SJCRH30 (cell line): Measurements from ENCODE around the gene ODC1. TPM values are rescaled to one million over a fixed set of nuclear protein-coding genes. Genes with fewer than 3 reads are reported as not detected.

Source experiments
- DNase-seq, 2 experiments: peaks; one replicate each; pipeline ENCODE4 v3.0.0-alpha.2; 2015 to 2020
- H3K27ac ChIP-seq: fragments of 250-450 bp; sonication (Bioruptor Pico); 2 replicates; pipeline ENCODE4 v1.5.1; 2020; ENCODE audit warnings: mild to moderate bottlenecking, moderate library complexity
- H3K27me3 ChIP-seq: fragments of 250-450 bp; sonication (Bioruptor Pico); 2 replicates; pipeline ENCODE4 v1.5.1; 2020; ENCODE audit warnings: mild to moderate bottlenecking, moderate library complexity
- H3K36me3 ChIP-seq: fragments of 250-450 bp; sonication (Bioruptor Pico); 2 replicates; pipeline ENCODE4 v1.5.1; 2020; ENCODE audit warnings: mild to moderate bottlenecking, moderate library complexity
- H3K4me1 ChIP-seq: fragments of 250-450 bp; sonication (Bioruptor Pico); 2 replicates; pipeline ENCODE4 v1.5.1; 2020; ENCODE audit warnings: mild to moderate bottlenecking, moderate library complexity
- H3K4me3 ChIP-seq: fragments of 250-450 bp; sonication (Bioruptor Pico); 2 replicates; pipeline ENCODE4 v1.5.1; 2020; ENCODE audit warnings: mild to moderate bottlenecking, moderate library complexity
- H3K9me3 ChIP-seq: fragments of 250-450 bp; sonication (Bioruptor Pico); replicated peaks from 2 replicates; pipeline ENCODE4 v1.5.1; 2020; ENCODE audit warnings: mild to moderate bottlenecking, moderate library complexity
- total RNA-seq: library from RNA; depleted of rRNA; stranded (reverse); fragments of >200 nt; shearing (Covaris generic); gene quantifications from 2 replicates; pipeline ENCODE4 v1.2.3, GENCODE V29; 2014

ODC1 gene
- total RNA-seq, 1 experiment from 2014 or later: 380 TPM

DNA sequence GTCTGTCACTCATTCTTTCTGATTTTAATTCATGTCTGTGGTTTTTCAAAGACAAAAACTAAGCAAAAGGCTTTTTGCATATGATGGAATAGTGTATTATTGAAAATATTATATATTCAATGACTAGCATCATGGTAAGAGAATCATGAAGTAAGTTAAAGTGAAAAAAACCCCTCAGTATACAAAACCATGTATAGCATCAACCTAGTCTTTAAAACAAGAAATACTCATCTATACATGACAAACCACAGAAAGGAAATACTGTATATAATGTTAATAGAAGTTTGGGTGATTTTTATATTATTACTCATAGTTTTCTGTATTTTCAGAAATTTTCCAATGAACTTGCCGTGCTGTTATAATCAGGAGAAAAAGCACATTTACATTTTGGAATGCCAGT is 38.0 kb upstream of the ODC1 start:
- Histone ChIP-seq H3K27me3 (no peaks in the 10 kb centered on the region), H3K4me1 (peaks cover 7% of the 10 kb centered on the region), H3K4me3 (no peak overlapping the region), H3K27ac (no peak overlapping the region), H3K9me3 (no peaks in the 10 kb centered on the region), H3K36me3 (no peaks in the 10 kb centered on the region)
- DNase-seq: no peak

DNA sequence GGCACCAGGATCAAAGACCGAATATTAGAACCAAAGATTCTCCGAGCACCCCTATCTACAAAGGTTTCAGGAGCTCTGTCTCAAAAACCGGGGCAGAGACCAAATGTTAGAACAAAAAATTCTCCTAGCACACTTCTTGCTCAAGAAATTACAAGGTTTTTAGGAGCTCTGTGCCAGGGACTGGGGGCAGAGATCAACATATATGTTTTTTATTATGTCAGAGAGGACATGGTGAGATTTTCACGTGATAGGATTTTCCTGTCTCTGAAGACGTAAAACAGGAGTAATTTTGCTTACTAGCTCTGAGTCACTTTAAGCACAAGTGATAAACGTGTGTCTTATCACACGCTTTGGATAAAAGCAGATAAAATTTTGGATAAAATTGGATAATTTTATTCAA is 34.8 kb upstream of the ODC1 start:
- Histone ChIP-seq H3K4me1 (peaks cover 28% of the 10 kb centered on the region), H3K36me3 (no peaks in the 10 kb centered on the region)

DNA sequence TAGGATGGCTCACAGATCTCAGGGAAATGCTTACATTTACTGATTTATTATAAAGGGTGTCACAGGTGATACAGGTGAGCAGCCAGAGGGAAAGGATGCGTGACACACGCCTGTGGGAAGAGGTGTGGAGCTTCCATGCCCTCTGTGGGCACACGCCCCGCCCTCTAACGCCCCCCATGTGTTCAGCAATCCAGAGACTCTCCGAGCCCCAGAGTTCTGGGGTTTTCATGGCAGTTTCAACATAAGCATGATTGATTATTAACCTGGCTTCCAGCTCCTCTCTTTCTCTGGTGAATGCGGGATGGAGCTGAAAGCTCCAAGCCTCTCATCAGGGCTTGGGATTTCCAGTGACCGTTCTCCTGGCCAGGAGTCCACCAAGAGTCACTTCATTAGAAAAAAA is 34.3 kb upstream of the ODC1 start:
- peaks cover 32% of the 10 kb centered on the region for H3K4me1 ChIP-seq
- no peak overlapping the region for H3K4me3 ChIP-seq
- H3K9me3 ChIP-seq: no peaks in the 10 kb centered on the region
- H3K27ac ChIP-seq: no peak overlapping the region
- H3K36me3 ChIP-seq: no peaks in the 10 kb centered on the region
- no peaks in the 10 kb centered on the region for H3K27me3 ChIP-seq
- no peak for DNase-seq

More for the DNA sequence above, 34.8 kb upstream of the ODC1 start:
- H3K9me3 ChIP-seq: no peaks in the 10 kb centered on the region
- H3K27ac ChIP-seq: no peak overlapping the region
- H3K27me3 ChIP-seq: no peaks in the 10 kb centered on the region
- DNase-seq: no peak
- no peak overlapping the region for H3K4me3 ChIP-seq

GRCh38 chr2:10481666-10482157 is 33.6 kb upstream of the ODC1 start:
- H3K27ac ChIP-seq: no peak overlapping the region
- no peaks in the 10 kb centered on the region for H3K9me3 ChIP-seq
- no peak overlapping the region for H3K4me3 ChIP-seq
- peaks cover 35% of the 10 kb centered on the region for H3K4me1 ChIP-seq
- no peak for DNase-seq
- no peaks in the 10 kb centered on the region for H3K27me3 ChIP-seq
- no peaks in the 10 kb centered on the region for H3K36me3 ChIP-seq

GRCh38 chr2:10481055-10481665 is 33.0 kb upstream of the ODC1 start:
- Histone ChIP-seq H3K27ac (no peak overlapping the region), H3K4me1 (peaks cover 30% of the 10 kb centered on the region), H3K4me3 (no peak overlapping the region), H3K27me3 (no peaks in the 10 kb centered on the region), H3K9me3 (no peaks in the 10 kb centered on the region), H3K36me3 (no peaks in the 10 kb centered on the region)
- DNase-seq: no peak

- no peaks in the 10 kb centered on the region for H3K27me3 ChIP-seq
- H3K4me3 ChIP-seq: no peak overlapping the region
- no peak for DNase-seq
- no peaks in the 10 kb centered on the region for H3K9me3 ChIP-seq
- H3K4me1 ChIP-seq: peaks cover 30% of the 10 kb centered on the region
- H3K36me3 ChIP-seq: no peaks in the 10 kb centered on the region
- no peak overlapping the region for H3K27ac ChIP-seq
These were observed 32.3 kb upstream of the ODC1 start for GRCh38 chr2:10480359-10480949.

- peak; percentile 85 to 91 for DNase-seq
- Histone ChIP-seq H3K4me3 (peak overlapping the region; percentile 17; the same call in 1 of the 2 replicates), H3K27ac (peak overlapping the region; percentile 15), H3K27me3 (no peaks in the 10 kb centered on the region), H3K9me3 (no peaks in the 10 kb centered on the region), H3K4me1 (peaks cover 30% of the 10 kb centered on the region), H3K36me3 (no peaks in the 10 kb centered on the region)
These were observed 30.8 kb upstream of the ODC1 start for GRCh38 chr2:10478916-10479315.

GRCh38 chr2:10478298-10478625 is 30.1 kb upstream of the ODC1 start:
- Histone ChIP-seq H3K36me3 (no peaks in the 10 kb centered on the region), H3K9me3 (no peaks in the 10 kb centered on the region), H3K27ac (peak overlapping the region; percentile 15; the same call in 1 of the 2 replicates), H3K4me3 (no peak overlapping the region), H3K4me1 (peaks cover 30% of the 10 kb centered on the region), H3K27me3 (no peaks in the 10 kb centered on the region)
- DNase-seq: no peak

DNA sequence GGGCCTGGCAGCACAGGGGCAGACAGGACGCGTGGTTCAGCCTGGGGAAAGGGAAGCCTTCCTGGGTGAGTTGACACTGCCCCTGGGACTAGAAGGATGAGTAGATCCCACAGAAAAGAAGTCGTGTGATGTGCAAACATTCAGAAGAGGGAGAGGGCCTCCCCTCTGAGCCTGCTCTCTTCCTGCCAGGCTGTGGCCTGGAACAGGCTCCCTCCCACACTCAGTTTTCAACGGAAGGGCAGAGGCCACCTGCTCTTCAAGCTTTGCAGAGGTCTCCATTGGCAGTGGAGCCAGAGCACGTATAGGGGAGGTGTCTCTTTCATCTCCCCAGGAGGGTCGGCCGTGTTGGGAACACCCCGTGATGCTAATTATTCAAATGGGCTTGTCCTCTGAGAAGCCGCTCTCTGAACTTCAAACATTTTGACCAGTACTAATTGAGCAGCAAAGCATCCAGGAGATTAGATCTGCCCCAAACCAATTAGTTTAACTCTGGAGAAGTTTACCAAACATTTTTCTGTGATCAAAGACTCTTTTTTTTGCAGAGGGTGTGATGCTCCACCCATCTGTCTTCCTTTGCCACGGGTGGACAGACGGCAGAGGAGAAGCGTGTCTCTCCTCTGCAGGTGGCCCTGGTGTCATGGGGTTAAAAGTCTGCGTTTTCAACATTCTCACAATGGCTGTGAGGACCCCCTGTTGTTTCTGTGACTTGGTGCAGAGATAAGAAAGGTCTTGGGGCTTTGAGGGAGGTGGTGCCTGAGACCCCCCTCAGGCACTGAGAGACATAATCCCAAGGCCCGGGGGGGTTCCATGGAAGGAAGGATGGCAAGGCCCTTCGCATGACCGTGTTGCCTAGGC is 29.5 kb upstream of the ODC1 start:
- Histone ChIP-seq H3K9me3 (no peaks in the 10 kb centered on the region), H3K4me3 (no peak overlapping the region), H3K36me3 (no peaks in the 10 kb centered on the region), H3K27me3 (no peaks in the 10 kb centered on the region), H3K27ac (no peak overlapping the region), H3K4me1 (peaks cover 30% of the 10 kb centered on the region)
- peak in 1 of 2 experiments; percentile 62 for DNase-seq

- DNase-seq: no peak
- Histone ChIP-seq H3K27ac (no peak overlapping the region), H3K36me3 (no peaks in the 10 kb centered on the region), H3K4me3 (no peak overlapping the region), H3K4me1 (peaks cover 33% of the 10 kb centered on the region), H3K27me3 (no peaks in the 10 kb centered on the region), H3K9me3 (no peaks in the 10 kb centered on the region)
These were observed 28.8 kb upstream of the ODC1 start for GRCh38 chr2:10476723-10477442.

- no peaks in the 10 kb centered on the region for H3K36me3 ChIP-seq
- H3K4me3 ChIP-seq: no peak overlapping the region
- H3K27ac ChIP-seq: no peak overlapping the region
- peaks cover 34% of the 10 kb centered on the region for H3K4me1 ChIP-seq
- H3K27me3 ChIP-seq: no peaks in the 10 kb centered on the region
- H3K9me3 ChIP-seq: no peaks in the 10 kb centered on the region
- DNase-seq: no peak
These were observed 27.9 kb upstream of the ODC1 start for GRCh38 chr2:10475811-10476660.

DNA sequence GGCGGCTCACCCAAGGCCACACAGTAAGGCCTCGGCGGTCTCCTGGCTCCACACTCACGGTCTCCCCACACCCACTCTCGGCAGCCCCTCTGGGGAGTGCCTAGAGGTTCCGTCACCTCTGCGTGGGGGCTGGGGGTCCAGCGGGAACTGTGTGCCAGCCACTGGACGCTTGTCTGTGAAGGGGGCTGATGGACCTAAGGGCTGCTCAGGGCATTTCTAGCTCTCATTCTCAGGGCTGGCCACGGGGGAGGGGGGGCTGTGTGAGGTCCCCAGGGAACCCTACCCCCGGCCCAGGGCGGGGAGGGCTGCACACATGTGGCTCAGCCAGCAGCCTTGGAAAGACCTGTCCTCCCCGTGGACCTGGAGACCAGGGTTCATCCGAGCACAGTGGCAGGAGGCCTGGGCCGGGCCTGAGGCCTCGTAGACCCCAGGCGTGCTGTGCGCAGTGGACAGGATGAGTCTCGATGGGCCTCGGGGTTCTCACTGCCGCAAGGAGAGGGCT is 27.1 kb upstream of the ODC1 start:
- no peaks in the 10 kb centered on the region for H3K27me3 ChIP-seq
- H3K4me1 ChIP-seq: peaks cover 38% of the 10 kb centered on the region
- H3K36me3 ChIP-seq: no peaks in the 10 kb centered on the region
- no peak overlapping the region for H3K27ac ChIP-seq
- DNase-seq: no peak
- H3K9me3 ChIP-seq: no peaks in the 10 kb centered on the region
- H3K4me3 ChIP-seq: no peak overlapping the region

GRCh38 chr2:10473121-10473756 is 25.1 kb upstream of the ODC1 start:
- DNase-seq: no peak
- no peaks in the 10 kb centered on the region for H3K27me3 ChIP-seq
- H3K4me3 ChIP-seq: no peak overlapping the region
- H3K36me3 ChIP-seq: no peaks in the 10 kb centered on the region
- H3K27ac ChIP-seq: no peak overlapping the region
- no peaks in the 10 kb centered on the region for H3K9me3 ChIP-seq
- peaks cover 27% of the 10 kb centered on the region for H3K4me1 ChIP-seq
